ENCODE results near the gene RABIF.

The RABIF gene

GRCh38 chr1:202862679-202863560 is 26.0 kb downstream of the RABIF start:
- no peak for DNase-seq

DNA sequence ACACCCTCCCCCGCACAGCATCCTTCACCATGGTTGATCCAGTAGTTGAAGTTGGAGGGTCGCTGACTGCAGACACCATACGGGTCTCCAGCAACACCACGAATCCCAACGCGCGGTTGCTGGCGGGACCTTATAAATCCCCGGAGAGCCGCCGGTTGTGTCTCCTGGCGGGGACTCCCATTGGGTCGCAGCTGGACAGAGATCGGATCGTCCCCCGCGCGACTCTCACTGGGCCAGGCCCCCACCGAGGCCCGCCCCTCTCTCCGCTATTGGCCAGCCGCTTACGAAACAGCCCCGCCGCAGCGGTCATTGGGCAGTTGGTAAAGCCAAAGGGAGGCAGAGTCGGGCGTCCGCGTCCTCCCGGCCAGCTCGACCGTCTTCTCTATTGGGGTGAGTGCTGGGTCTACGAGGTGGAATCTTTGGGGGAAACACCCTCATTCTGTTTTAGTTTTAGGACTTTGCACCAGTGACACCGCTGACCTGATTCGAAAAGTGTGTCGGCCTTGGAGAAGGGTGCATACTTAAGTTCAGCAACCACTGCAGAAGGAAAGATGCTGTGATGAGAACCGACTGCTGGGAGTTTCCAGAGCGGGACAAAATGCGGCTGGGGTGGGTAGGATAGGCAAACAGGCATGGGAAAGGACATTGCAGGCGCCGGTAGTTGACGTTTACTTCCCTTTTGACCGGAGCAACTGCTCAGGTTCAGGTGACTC is 27.4 kb downstream of the RABIF start:
- DNase-seq = no peak

- DNase-seq = no peak
Observed at GRCh38 chr1:202860744-202861419, 28.1 kb downstream of the RABIF start.

- no peak for DNase-seq
Observed at GRCh38 chr1:202858789-202859414, 30.0 kb downstream of the RABIF start.

GRCh38 chr1:202858331-202858730 is 30.6 kb downstream of the RABIF start:
- no peak for DNase-seq

GRCh38 chr1:202857136-202857610 is 31.8 kb downstream of the RABIF start:
- DNase-seq = no peak

GRCh38 chr1:202856014-202856413 is 32.9 kb downstream of the RABIF start:
- no peak for DNase-seq

DNA sequence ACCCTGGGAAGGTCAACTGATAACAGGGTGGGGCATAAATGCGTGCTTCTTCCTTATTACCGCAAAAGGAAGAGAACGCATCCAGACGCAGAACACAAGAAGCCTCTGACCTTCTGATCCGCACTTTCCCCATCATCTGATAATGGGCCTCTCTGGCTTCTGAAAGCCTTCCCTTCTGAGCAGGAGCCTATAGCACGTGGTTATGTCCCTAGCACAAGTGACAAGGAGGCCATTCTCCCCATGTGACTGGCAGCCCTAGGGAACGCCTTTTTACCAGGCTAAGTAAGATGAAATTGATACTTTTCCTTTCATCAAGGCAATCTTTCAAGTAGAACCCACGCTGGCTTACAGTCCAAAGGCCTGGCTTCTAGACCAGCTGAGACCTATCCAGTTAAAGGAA is 34.2 kb downstream of the RABIF start:
- no peak for DNase-seq

GRCh38 chr1:202852163-202852904 is 36.6 kb downstream of the RABIF start:
- no peak for DNase-seq

- DNase-seq = no peak
Observed at GRCh38 chr1:202850593-202851362, 38.2 kb downstream of the RABIF start.

DNA sequence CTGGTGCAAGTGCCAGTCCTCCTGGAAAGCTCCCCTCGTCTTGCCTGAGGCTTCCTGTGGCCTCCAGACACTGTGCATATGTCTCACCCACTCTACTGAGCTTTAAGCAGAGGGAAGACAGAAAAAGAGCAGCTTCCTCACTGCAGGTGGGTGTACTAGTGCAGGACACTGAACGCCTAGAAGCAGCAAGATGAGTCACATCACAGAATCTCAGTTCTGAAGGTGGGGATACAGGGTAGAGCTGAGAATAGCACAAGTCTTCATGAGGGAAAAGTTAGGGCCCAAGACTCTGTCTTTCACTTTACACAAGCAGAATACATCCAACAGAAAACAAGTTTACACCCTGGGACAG is 40.8 kb downstream of the RABIF start:
- DNase-seq = no peak

DNA sequence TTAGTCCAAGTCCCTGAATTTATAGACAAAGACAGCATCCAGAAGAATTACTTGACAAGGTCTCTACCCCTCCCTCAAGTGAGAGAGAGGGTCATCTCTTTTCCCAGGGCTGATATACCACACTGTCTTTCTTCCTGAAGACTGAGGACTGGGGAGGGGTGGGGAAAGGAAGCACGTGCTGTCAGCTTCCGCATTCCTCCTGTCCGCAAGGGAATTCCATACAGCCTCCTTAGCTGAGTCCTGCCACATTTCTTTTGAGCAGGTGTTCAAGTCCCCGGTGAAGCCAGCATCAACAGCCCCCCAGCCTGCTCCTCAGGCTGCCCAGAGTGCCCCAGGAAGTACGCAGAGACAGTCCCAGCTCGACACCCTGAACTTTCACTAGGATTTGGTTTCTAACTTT is 44.0 kb downstream of the RABIF start:
- no peak for DNase-seq

GRCh38 chr1:202844259-202844658 is 44.7 kb downstream of the RABIF start:
- DNase-seq = no peak

DNA sequence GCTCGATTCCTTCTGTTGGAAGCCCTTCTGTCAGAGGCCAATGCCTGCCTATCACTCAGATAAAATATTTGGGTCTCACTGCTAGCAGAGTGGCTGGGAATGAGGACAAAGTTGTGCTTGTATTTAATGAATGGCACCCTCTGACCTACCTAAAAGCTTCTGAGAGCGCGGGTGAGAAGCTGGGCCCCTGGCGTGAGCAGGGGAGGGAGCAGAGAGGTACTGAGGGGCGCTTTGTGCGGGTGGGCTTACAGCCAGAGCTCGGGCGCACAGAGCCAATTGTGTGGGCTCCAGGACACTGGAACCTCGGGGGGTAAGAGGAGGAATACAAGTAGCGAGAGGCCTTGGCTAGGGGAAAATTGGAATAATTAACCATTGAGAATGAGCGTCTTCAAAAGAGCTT is 45.9 kb downstream of the RABIF start:
- DNase-seq = no peak

DNA sequence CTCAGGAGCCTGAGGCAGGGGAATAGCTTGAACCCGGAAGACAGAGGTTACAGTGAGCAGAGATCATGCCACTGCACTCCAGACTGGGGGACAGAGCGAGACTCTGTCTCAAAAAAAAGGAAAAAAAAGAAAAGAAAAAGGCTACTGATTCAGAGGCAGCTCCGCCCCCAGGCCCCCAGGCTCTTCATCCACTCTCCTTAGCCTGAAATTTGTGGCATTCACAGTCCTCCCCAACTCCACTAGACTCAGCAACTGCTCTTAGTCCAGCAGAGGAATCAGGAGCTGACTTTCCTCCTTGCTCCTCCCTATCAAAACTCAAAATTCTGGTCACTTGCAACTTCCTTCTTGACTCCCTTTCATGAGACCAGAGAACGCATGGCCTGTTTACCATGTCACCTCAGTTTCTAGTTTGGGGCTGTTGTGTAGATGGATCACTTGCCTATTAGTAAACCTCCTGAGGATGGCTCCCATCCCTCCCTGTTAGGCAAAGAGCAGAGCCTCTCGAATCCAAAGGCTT is 51.1 kb downstream of the RABIF start:
- DNase-seq = no peak

DNA sequence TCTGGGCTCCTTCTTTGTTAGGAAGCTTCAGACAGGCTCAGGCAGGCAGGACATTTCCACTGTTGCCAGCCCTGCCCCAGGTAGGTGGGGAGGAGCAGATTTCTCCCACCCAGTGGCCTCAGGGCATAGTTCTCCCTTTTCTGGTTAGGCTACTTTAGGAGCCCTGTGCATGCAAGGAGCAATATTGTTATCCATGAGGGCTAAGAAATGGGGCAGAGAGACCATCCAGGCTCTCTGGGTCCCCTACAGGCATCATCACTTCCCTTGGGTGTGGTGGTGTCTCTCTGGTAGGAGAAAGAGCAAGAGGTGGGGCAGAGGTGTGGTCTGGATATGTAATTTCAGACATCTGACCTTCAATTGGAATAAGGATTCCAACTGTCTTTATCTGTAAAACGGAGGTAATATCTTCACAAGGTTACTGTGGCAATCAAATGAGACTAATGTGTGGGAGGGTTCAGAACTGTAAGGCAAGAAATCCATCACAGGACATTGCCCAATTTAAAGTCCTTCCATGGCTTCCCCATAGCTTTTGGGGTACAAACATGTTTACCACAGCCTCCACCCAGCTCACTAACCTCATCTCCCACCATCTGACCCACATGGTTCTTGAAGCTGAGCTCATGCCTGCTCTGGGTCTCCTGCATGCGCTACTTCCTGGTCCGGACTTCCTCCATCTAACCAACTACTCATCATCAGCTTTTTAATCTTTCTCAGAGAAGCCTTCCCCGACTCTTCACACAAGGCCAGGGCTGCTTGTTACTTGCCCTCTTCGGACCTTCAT is 52.1 kb downstream of the RABIF start:
- DNase-seq = no peak

- peak; percentile 50 for DNase-seq
Observed at GRCh38 chr1:202835548-202836072, 53.3 kb downstream of the RABIF start.

- DNase-seq = no peak
Observed at GRCh38 chr1:202834771-202835547, 54.0 kb downstream of the RABIF start.

DNA sequence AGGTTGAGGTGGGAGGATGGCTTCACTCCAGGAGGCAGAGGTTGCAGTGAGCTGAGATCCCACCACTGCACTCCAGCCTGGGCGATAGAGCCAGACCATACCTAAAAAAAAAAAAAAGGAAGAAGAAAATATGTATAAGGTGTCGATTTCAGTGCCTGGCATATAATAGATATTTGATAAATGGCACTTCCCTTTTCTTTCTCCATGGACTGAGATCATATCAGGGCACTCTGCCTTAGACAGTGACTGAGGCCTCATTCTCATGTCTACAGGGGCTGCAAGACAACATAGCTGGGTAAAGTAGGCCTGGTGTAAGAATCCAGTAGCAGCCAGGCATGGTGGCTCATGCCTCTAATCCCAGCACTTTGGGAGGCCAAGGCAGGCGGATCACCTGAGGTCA is 57.0 kb downstream of the RABIF start:
- DNase-seq = no peak

Data from NK-92 treated with Interleukin-12 subunit alpha and Interleukin-12 subunit beta, amount 100 ng/mL, for 24 hours (cell line).